AG04449 (cell line): Measurements from ENCODE around the gene LUC7L2.
A peak's percentile ranks its signal among the peaks of the same experiment; 100 is the strongest.
"Not testable (repeated sequence)": the region's sequence is repeated elsewhere in the genome, so short reads cannot be mapped to it uniquely, and the experiment has no call there.

Source experiments
- CTCF ChIA-PET: fragments of 350-600 bp; formaldehyde crosslinking; extraction: SDS; loops from one replicate; lab custom pipeline; 2021; ENCODE audit warnings: antibody characterized with exemption; lab: Yijun Ruan, JAX
- POLR2A ChIA-PET: fragments of 400-600, 350-600 bp; formaldehyde crosslinking; extraction: SDS; loops from one replicate; lab custom pipeline; 2020; ENCODE audit warnings: antibody characterized with exemption, inconsistent platforms; lab: Yijun Ruan, JAX
- DNase-seq: peaks from one replicate; pipeline ENCODE4 v3.0.0-alpha.2; 2010; ENCODE audit warnings: low read depth, low spot score
- H3K4me3 ChIP-seq: 2 replicates; pipeline ENCODE4 v1.5.1; 2011; ENCODE audit warnings: low read depth, mild to moderate bottlenecking, control low read depth, low read length
- CTCF ChIP-seq: IDR thresholded peaks from one replicate; pipeline ENCODE4 v1.5.1; 2011; ENCODE audit warnings: mild to moderate bottlenecking, moderate library complexity, low read length, control low read depth, inconsistent platforms; ENCODE audit not compliant: insufficient read depth; ENCODE audit errors: missing control alignments

The LUC7L2 gene

GRCh38 chr7:139330333-139331030, 29.2 kb upstream of the LUC7L2 start:
- H3K4me3 ChIP-seq = no peak overlapping the region
- no peak for TF ChIP-seq CTCF
- no peak for DNase-seq
- POLR2A ChIA-PET = no interaction called here
- CTCF ChIA-PET = interaction anchor here (0.7 to 2.8 kb wide), 2 partner anchors 9 to 180 kb away, joined by 3 to 15 read pairs; no protein-coding TSS in a partner anchor

GRCh38 chr7:139332697-139333359, 26.9 kb upstream of the LUC7L2 start:
- no peak overlapping the region for H3K4me3 ChIP-seq
- CTCF ChIA-PET = interaction anchor here (0.6 to 1.7 kb wide), 2 partner anchors 13 to 262 kb away, joined by 3 to 7 read pairs; no protein-coding TSS in a partner anchor
- DNase-seq = no peak
- POLR2A ChIA-PET = no interaction called here
- no peak for TF ChIP-seq CTCF

- POLR2A ChIA-PET, H3K4me3 ChIP-seq, DNase-seq: not testable (repeated sequence)
- CTCF ChIA-PET = interaction anchor here (0.6 to 1.7 kb wide), 2 partner anchors 13 to 263 kb away, joined by 3 to 7 read pairs; no protein-coding TSS in a partner anchor
These were observed 26.3 kb upstream of the LUC7L2 start for GRCh38 chr7:139333443-139333842.

GRCh38 chr7:139334399-139335150, 25.1 kb upstream of the LUC7L2 start:
- ChIA-PET POLR2A (interaction anchor here (0.7 kb wide), 1 partner anchor 24 kb away, joined by 3 read pairs; no protein-coding TSS in a partner anchor), CTCF (interaction anchor here (1.1 to 1.3 kb wide), 2 partner anchors 10 to 100 kb away, joined by 3 to 5 read pairs; no protein-coding TSS in a partner anchor)

GRCh38 chr7:139339025-139339424, 20.7 kb upstream of the LUC7L2 start:
- ChIA-PET CTCF (interaction anchor here (0.9 to 3.0 kb wide), 7 partner anchors 9 to 51 kb away, joined by 3 to 16 read pairs (median 3); no protein-coding TSS in a partner anchor), POLR2A (no interaction called here)
- no peak for DNase-seq
- TF ChIP-seq CTCF = no peak
- no peak overlapping the region for H3K4me3 ChIP-seq

More at GRCh38 chr7:139334399-139335150, 25.1 kb upstream of the LUC7L2 start:
- no peak for DNase-seq
- H3K4me3 ChIP-seq = no peak overlapping the region
- TF ChIP-seq CTCF = no peak

- peak overlapping the region; percentile 97 for H3K4me3 ChIP-seq
- ChIA-PET POLR2A (interaction anchor here (0.6 to 1.1 kb wide), 2 partner anchors 18 to 20 kb away, joined by 4 to 6 read pairs; partner anchors contain the start of gene LUC7L2), CTCF (interaction anchor here (0.9 to 3.0 kb wide), 10 partner anchors 9 to 227 kb away, joined by 3 to 16 read pairs (median 3); no protein-coding TSS in a partner anchor)
- TF ChIP-seq CTCF = no peak
- no peak for DNase-seq
These were observed 20.0 kb upstream of the LUC7L2 start for GRCh38 chr7:139339698-139340036.
